Measurements from ENCODE around the gene RPL5.

- TF ChIP-seq CTCF (IDR thresholded peaks at IDR 0.05; ENCODE audit: control extremely low read depth in 1 of 3, insufficient read depth in 1 of 3, low read depth in 1 of 3, low read length in 3 of 3): no peak
- TF ChIP-seq RBBP5 (IDR thresholded peaks at IDR 0.05; ENCODE audit: borderline replicate concordance, low read depth, low read length): no peak
- TF ChIP-seq SP1 (IDR thresholded peaks at IDR 0.05; ENCODE audit: low read depth, low read length): no peak
- TF ChIP-seq EGR1 (IDR thresholded peaks at IDR 0.05; ENCODE audit: borderline replicate concordance, low read depth, low read length): no peak
- TF ChIP-seq JUN (IDR thresholded peaks at IDR 0.05; ENCODE audit: low read depth, low read length): no peak
- TF ChIP-seq MAFK (IDR thresholded peaks at IDR 0.05; ENCODE audit: low read depth, low read length): no peak
- no peak for TF ChIP-seq BCL11A (IDR thresholded peaks at IDR 0.05; ENCODE audit: low read depth in 2 of 2, low read length in 2 of 2)
- TF ChIP-seq SIN3A (conservative IDR thresholded peaks at IDR 0.05 in 1 of 2, IDR thresholded peaks at IDR 0.05 in 1 of 2; ENCODE audit: low read depth in 1 of 2, low read length in 2 of 2): no peak
- no peak for TF ChIP-seq EZH2 (IDR thresholded peaks at IDR 0.05; ENCODE audit: low read depth, low read length, severe bottlenecking)
- TF ChIP-seq RFX5 (IDR thresholded peaks at IDR 0.05; ENCODE audit: borderline replicate concordance, low read depth, low read length): no peak
- no peak for TF ChIP-seq RAD21 (IDR thresholded peaks at IDR 0.05 in 1 of 2, conservative IDR thresholded peaks at IDR 0.05 in 1 of 2; ENCODE audit: low read depth in 2 of 2, low read length in 2 of 2)
- no peak for TF ChIP-seq POLR2AphosphoS5 (IDR thresholded peaks at IDR 0.05; ENCODE audit: low read depth, low read length)
- TF ChIP-seq SUZ12 (IDR thresholded peaks at IDR 0.05; ENCODE audit: low read length): no peak
- no peak for TF ChIP-seq SP4 (IDR thresholded peaks at IDR 0.05; ENCODE audit: low read length)
Measured at GRCh38 chr1:92872719-92873118, 40.9 kb downstream of the RPL5 start.
